IPS-NIHi7 (cell line): ENCODE results near the gene EDNRA.
"Not testable (repeated sequence)": the region's sequence is repeated elsewhere in the genome, so short reads cannot be mapped to it uniquely, and the experiment has no call there.

ENCODE experiments used
- DNase-seq: peaks from one replicate; pipeline ENCODE4 v3.0.0; 2012; ENCODE audit warnings: mixed read lengths; ENCODE audit errors: extremely low spot score

EDNRA gene

GRCh38 chr4:147480891-147481576 is at the start of gene EDNRA:
TSS of gene EDNRA (plus strand) at chr4:147481097. CDS start at chr4:147485682, 4,585 bp downstream.
- peak; percentile 52 for DNase-seq

GRCh38 chr4:147434370-147434769 is 46.5 kb upstream of the EDNRA start:
- not testable (repeated sequence) for DNase-seq

GRCh38 chr4:147440442-147440841 is 40.5 kb upstream of the EDNRA start:
- DNase-seq, result no peak

- DNase-seq, result no peak
These were observed 33.1 kb upstream of the EDNRA start for GRCh38 chr4:147447786-147448185.

- DNase-seq, result no peak
These were observed 27.2 kb upstream of the EDNRA start for GRCh38 chr4:147453561-147454141.

- no peak for DNase-seq
These were observed 24.2 kb upstream of the EDNRA start for GRCh38 chr4:147456706-147457105.

GRCh38 chr4:147461161-147461560 is 19.7 kb upstream of the EDNRA start:
- DNase-seq, result no peak

GRCh38 chr4:147463065-147463464 is 17.8 kb upstream of the EDNRA start:
- DNase-seq, result no peak

GRCh38 chr4:147465461-147465860 is 15.4 kb upstream of the EDNRA start:
- no peak for DNase-seq

- no peak for DNase-seq
These were observed 3.5 kb upstream of the EDNRA start for GRCh38 chr4:147477439-147477838.

GRCh38 chr4:147479376-147479775 is 1.5 kb upstream of the EDNRA start:
- DNase-seq, result no peak

GRCh38 chr4:147479786-147480185 is 1.1 kb upstream of the EDNRA start:
- no peak for DNase-seq

GRCh38 chr4:147480502-147480890 is 401 bp upstream of the EDNRA start:
- peak; percentile 11 for DNase-seq

- peak; percentile 31 for DNase-seq
These were observed 746 bp downstream of the EDNRA start for GRCh38 chr4:147481577-147482109.

- no peak for DNase-seq
These were observed 1.4 kb downstream of the EDNRA start for GRCh38 chr4:147482281-147482680.

GRCh38 chr4:147485167-147485566 is 4.3 kb downstream of the EDNRA start:
- no peak for DNase-seq

GRCh38 chr4:147487616-147488015 is 6.7 kb downstream of the EDNRA start:
- DNase-seq, result no peak

GRCh38 chr4:147488556-147488955 is 7.7 kb downstream of the EDNRA start:
- DNase-seq, result no peak

- no peak for DNase-seq
These were observed 10.2 kb downstream of the EDNRA start for GRCh38 chr4:147491086-147491485.

- DNase-seq, result no peak
These were observed 11.4 kb downstream of the EDNRA start for GRCh38 chr4:147492306-147492705.

- no peak for DNase-seq
These were observed 11.9 kb downstream of the EDNRA start for GRCh38 chr4:147492761-147493160.

- DNase-seq, result no peak
These were observed 12.4 kb downstream of the EDNRA start for GRCh38 chr4:147493307-147493706.

GRCh38 chr4:147494301-147494700 is 13.4 kb downstream of the EDNRA start:
- DNase-seq, result no peak
